ENCODE data around the gene HEXIM2. TPM values are rescaled to one million over a fixed set of nuclear protein-coding genes. Genes with fewer than 3 reads are reported as not detected.
A peak's percentile ranks its signal among the peaks of the same experiment; 100 is the strongest.

The HEXIM2 gene
- total RNA-seq, 1 experiment from 2014 or later: 13.5 TPM

GRCh38 chr17:45161288-45162024, at the start of gene HEXIM2 (continued):
- TF ChIP-seq ZFX (IDR thresholded peaks at IDR 0.05) (peak; percentile 77; the same call in 1 of the 2 replicates), TCF7L2 (IDR thresholded peaks at IDR 0.05; ENCODE audit: borderline replicate concordance, extremely low read depth, insufficient read depth, insufficient read length) (peak; percentile 94), SIN3A (IDR thresholded peaks at IDR 0.05; ENCODE audit: low read depth) (peak; percentile 74), EZH2 (IDR thresholded peaks at IDR 0.05) (no peak), EGR1 (IDR thresholded peaks at IDR 0.05; ENCODE audit: low read depth) (peak; percentile 68), FOSL1 (IDR thresholded peaks at IDR 0.05; ENCODE audit: low read depth) (no peak), POLR2A (IDR thresholded peaks at IDR 0.05; ENCODE audit: borderline replicate concordance, extremely low read depth, insufficient read depth, insufficient read length) (peak; percentile 56), RAD21 (IDR thresholded peaks at IDR 0.05; ENCODE audit: low read depth) (no peak), SRF (IDR thresholded peaks at IDR 0.05; ENCODE audit: low read depth) (peak; percentile 88), CBX3 (IDR thresholded peaks at IDR 0.05; ENCODE audit: low read depth) (peak; percentile 81; the same call in 1 of the 2 replicates)

DNA sequence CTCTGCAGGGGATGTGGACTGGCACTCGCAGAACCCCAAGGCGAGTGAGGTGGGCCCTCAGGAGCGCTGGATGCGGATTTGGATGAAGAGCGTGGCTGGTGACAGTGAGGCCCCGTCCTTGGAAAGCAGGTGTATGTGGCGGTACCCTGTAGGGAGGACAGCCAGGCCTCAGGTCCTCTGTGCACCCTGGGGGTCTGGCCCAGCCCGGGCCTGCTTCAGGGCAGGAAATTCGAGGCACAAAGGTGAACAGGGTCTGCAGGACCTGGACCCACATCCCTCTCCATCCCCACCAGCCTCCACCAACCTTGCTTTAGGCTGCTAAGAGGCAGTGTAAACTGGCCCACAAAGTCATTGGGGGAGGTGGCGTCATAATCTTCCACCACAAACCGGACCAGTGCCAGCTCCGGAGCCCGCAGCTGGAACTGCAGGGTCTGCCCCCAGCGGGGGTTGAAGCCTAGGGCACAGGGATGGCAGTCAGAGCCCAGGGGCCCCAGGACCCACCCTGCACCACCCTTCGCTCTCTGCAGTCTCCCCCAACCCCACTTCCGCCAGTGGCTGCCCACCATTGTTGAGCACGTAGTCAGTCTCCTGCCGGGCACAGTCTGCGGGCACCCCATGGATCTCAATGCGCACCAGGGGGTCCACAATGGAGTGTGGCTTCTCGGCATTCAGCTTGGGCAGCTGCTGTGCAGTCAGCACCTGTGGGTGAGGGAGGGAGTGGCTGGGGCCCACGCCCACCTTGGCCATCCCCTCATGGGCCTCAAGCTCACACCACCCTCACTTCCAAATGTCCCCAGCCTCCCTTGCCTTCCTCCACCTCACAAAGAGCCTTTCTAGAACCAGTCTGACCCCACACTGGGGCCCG, 48.9 kb upstream of the HEXIM2 start:
- ATAC-seq (no peak), DNase-seq (ENCODE audit: low read depth, low spot score) (no peak)
- Histone ChIP-seq H3K9ac (ENCODE audit: low read length) (no peak overlapping the region), H3K9me3 (ENCODE audit: control insufficient read depth in 1 of 2, insufficient read depth in 1 of 2, low read depth in 1 of 2, low read length in 2 of 2) (no peaks in the 10 kb centered on the region), H3K4me2 (ENCODE audit: low read length) (no peak overlapping the region), H3K4me1 (ENCODE audit: control insufficient read depth in 1 of 2, insufficient read depth in 2 of 2, low read length in 2 of 2) (peaks cover 3 to 10% of the 10 kb centered on the region in 2 experiments; a peak in 2 of 4 replicates), H3K36me3 (ENCODE audit: control insufficient read depth in 1 of 2, insufficient read depth in 2 of 2, low read length in 2 of 2) (peaks cover 2 to 4% of the 10 kb centered on the region in 2 experiments; a peak in 3 of 4 replicates), H3K27me3 (ENCODE audit: insufficient read depth, low read length) (no peaks in the 10 kb centered on the region), H3K79me2 (ENCODE audit: insufficient read depth, low read length) (no peaks in the 10 kb centered on the region), H2AFZ (ENCODE audit: low read depth, low read length, poor library complexity, severe bottlenecking) (no peak overlapping the region), H4K20me1 (ENCODE audit: insufficient read depth) (no peaks in the 10 kb centered on the region), H3K9me2 (ENCODE audit: insufficient read depth) (no peaks in the 10 kb centered on the region), H3K27ac (ENCODE audit: low read depth, low read length) (no peak overlapping the region), H3K4me3 (replicated peaks in 1 of 2; ENCODE audit: low read depth in 1 of 2, low read length in 2 of 2) (no peak overlapping the region)
- POLR2A ChIA-PET: interaction anchor here (1.5 kb wide), 1 partner anchor 15 kb away, joined by 4 read pairs; no protein-coding TSS in a partner anchor
- intact Hi-C loops (cut with micrococcal nuclease): no loop called here
- no TSS peak for BruUV-seq (replicated peaks)
- CTCF ChIA-PET: no interaction called here
- RAD21 ChIA-PET (ENCODE audit: low non-redundant PET in 1 of 2, low total read pairs in 2 of 2, uncharacterized antibody in 2 of 2, unreplicated experiment in 2 of 2): no interaction called here
- TF ChIP-seq TCF7L2 (IDR thresholded peaks at IDR 0.05; ENCODE audit: borderline replicate concordance, extremely low read depth, insufficient read depth, insufficient read length) (no peak), ZNF274 (IDR thresholded peaks at IDR 0.05; ENCODE audit: low read depth, low read length) (no peak), ATF3 (IDR thresholded peaks at IDR 0.05) (no peak), EZH2 (IDR thresholded peaks at IDR 0.05) (no peak), MAX (IDR thresholded peaks at IDR 0.05) (no peak), CEBPB (IDR thresholded peaks at IDR 0.05; ENCODE audit: low read depth) (no peak), RAD21 (IDR thresholded peaks at IDR 0.05; ENCODE audit: low read depth) (no peak), YY1 (IDR thresholded peaks at IDR 0.05; ENCODE audit: extremely low read depth, insufficient replicate concordance, low read depth, low read length) (no peak), EGR1 (IDR thresholded peaks at IDR 0.05; ENCODE audit: low read depth) (no peak), CBX3 (IDR thresholded peaks at IDR 0.05; ENCODE audit: low read depth) (no peak), REST (IDR thresholded peaks at IDR 0.05; ENCODE audit: low read depth) (no peak)
- TF ChIP-seq, protein P1, sequence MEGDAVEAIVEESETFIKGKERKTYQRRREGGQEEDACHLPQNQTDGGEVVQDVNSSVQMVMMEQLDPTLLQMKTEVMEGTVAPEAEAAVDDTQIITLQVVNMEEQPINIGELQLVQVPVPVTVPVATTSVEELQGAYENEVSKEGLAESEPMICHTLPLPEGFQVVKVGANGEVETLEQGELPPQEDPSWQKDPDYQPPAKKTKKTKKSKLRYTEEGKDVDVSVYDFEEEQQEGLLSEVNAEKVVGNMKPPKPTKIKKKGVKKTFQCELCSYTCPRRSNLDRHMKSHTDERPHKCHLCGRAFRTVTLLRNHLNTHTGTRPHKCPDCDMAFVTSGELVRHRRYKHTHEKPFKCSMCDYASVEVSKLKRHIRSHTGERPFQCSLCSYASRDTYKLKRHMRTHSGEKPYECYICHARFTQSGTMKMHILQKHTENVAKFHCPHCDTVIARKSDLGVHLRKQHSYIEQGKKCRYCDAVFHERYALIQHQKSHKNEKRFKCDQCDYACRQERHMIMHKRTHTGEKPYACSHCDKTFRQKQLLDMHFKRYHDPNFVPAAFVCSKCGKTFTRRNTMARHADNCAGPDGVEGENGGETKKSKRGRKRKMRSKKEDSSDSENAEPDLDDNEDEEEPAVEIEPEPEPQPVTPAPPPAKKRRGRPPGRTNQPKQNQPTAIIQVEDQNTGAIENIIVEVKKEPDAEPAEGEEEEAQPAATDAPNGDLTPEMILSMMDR (IDR thresholded peaks at IDR 0.05 in 2 of 3, conservative IDR thresholded peaks at IDR 0.05 in 1 of 3; ENCODE audit: borderline replicate concordance in 1 of 3, insufficient read depth in 1 of 3, low read depth in 2 of 3, low read length in 2 of 3): no peak

Measured in HCT116 (cell line).